H1 (cell line): ENCODE data around the gene ZNF24. TPM values are rescaled to one million over a fixed set of nuclear protein-coding genes. Genes with fewer than 3 reads are reported as not detected.

ENCODE experiments used
- CTCF ChIA-PET: fragments of 300-600 bp; sonication (Branson Sonifier 250); formaldehyde crosslinking; loops from one replicate; lab custom pipeline; 2021; ENCODE audit not compliant: partially characterized antibody; lab: Charles Lee
- POLR2A ChIA-PET: fragments of 300-600 bp; sonication (Branson Sonifier 250); formaldehyde crosslinking; loops from one replicate; lab custom pipeline; 2021; ENCODE audit warnings: inconsistent platforms; ENCODE audit not compliant: partially characterized antibody; lab: Charles Lee
- DNase-seq, 2 experiments: peaks; one replicate each; pipeline versions ENCODE4 v3.0.0 to v3.0.0-alpha.2; 2010 to 2022; ENCODE audit warnings: low spot score in 2 of 2, low read depth in 1 of 2, mixed read lengths in 1 of 2
- FAIRE-seq: peaks from 2 replicates; lab custom pipeline; 2011; peaks lifted over from hg19 to GRCh38; lab: Jason Lieb, UNC
- H2AFZ ChIP-seq: 2 replicates; pipeline ENCODE4 v1.8.1; 2012; ENCODE audit warnings: low read length, inconsistent platforms
- H2AK5ac ChIP-seq: 2 replicates; pipeline ENCODE4 v1.6.1; 2013; ENCODE audit warnings: low read depth, low read length
- H2BK120ac ChIP-seq: replicated peaks from 2 replicates; pipeline ENCODE3; 2013; ENCODE audit warnings: low read depth, low read length, inconsistent platforms
- H2BK12ac ChIP-seq: 2 replicates; pipeline ENCODE4 v1.6.1; 2013; ENCODE audit warnings: low read depth, low read length
- H2BK15ac ChIP-seq: 2 replicates; pipeline ENCODE4 v1.6.1; 2013; ENCODE audit warnings: low read length
- H2BK20ac ChIP-seq: 2 replicates; pipeline ENCODE4 v1.6.1; 2013; ENCODE audit warnings: low read length
- H2BK5ac ChIP-seq: 2 replicates; pipeline ENCODE4 v1.6.1; 2013; ENCODE audit warnings: low read depth, low read length
- H3K14ac ChIP-seq: 2 replicates; pipeline ENCODE4 v1.6.1; 2013; ENCODE audit warnings: inconsistent platforms; ENCODE audit not compliant: insufficient read length
- H3K18ac ChIP-seq: 2 replicates; pipeline ENCODE4 v1.6.1; 2013; ENCODE audit warnings: low read length; ENCODE audit errors: extremely low read depth
- H3K23ac ChIP-seq: 2 replicates; pipeline ENCODE4 v1.6.1; 2013; ENCODE audit warnings: inconsistent platforms; ENCODE audit not compliant: insufficient read length
- H3K23me2 ChIP-seq: 2 replicates; pipeline ENCODE4 v1.6.1; 2013; ENCODE audit warnings: low read depth, low read length
- H3K27ac ChIP-seq: 2 replicates; pipeline ENCODE4 v1.6.1; 2011; ENCODE audit warnings: low read depth, low read length, inconsistent platforms
- H3K27me3 ChIP-seq, 4 experiments: replicated peaks in 1 of 4; 1 replicate in 1 of 4; 2 replicates in 3 of 4; pipeline versions ENCODE4 v1.6.1 to v1.8.1; 2011 to 2013; ENCODE audit warnings: low read length in 3 of 4, mild to moderate bottlenecking in 3 of 4, inconsistent platforms in 2 of 4, mixed read lengths in 2 of 4, moderate library complexity in 1 of 4; ENCODE audit not compliant: control insufficient read depth in 3 of 4, insufficient read depth in 3 of 4; ENCODE audit errors: extremely low read depth in 1 of 4
- H3K36me3 ChIP-seq, 4 experiments: 2 replicates each; pipeline versions ENCODE4 v1.6.1 to v1.8.1; 2011 to 2013; ENCODE audit warnings: mild to moderate bottlenecking in 4 of 4, low read length in 3 of 4, moderate library complexity in 2 of 4, control low read depth in 1 of 4, inconsistent platforms in 1 of 4; ENCODE audit not compliant: insufficient read depth in 4 of 4, control insufficient read depth in 2 of 4
- H3K4ac ChIP-seq: replicated peaks from 2 replicates; pipeline ENCODE3; 2013; ENCODE audit warnings: low read length, low read depth, mixed read lengths, inconsistent platforms; ENCODE audit not compliant: insufficient read length
- H3K4me1 ChIP-seq, 4 experiments: replicated peaks in 1 of 4; 1 replicate in 1 of 4; 2 replicates in 3 of 4; pipeline versions ENCODE4 v1.6.1 to v1.8.1; 2011 to 2013; ENCODE audit warnings: low read length in 3 of 4, inconsistent platforms in 2 of 4, mixed read lengths in 1 of 4; ENCODE audit not compliant: insufficient read depth in 4 of 4, control insufficient read depth in 3 of 4
- H3K4me2 ChIP-seq, 2 experiments: 2 replicates each; pipeline versions ENCODE4 v1.6.1 to v1.8.1; 2011 to 2013; ENCODE audit warnings: low read depth in 2 of 2, low read length in 2 of 2, control low read depth in 1 of 2, inconsistent platforms in 1 of 2, mild to moderate bottlenecking in 1 of 2; ENCODE audit not compliant: insufficient read depth in 1 of 2
- H3K4me3 ChIP-seq, 4 experiments: fragments of 200-600, 300-600 bp in 1 of 4; sonication (generic), shearing (Covaris generic), sonication (Bioruptor Twin) in 1 of 4; 2 replicates each; pipeline versions ENCODE4 v1.5.1 to v1.8.1; 2011 to 2016; ENCODE audit warnings: low read length in 4 of 4, low read depth in 3 of 4, control low read depth in 2 of 4, inconsistent platforms in 2 of 4, mild to moderate bottlenecking in 2 of 4, mixed read lengths in 1 of 4, moderate library complexity in 1 of 4; ENCODE audit not compliant: insufficient read depth in 2 of 4; ENCODE audit errors: extremely low read depth in 1 of 4
- H3K56ac ChIP-seq: replicated peaks from 2 replicates; pipeline ENCODE3; 2013; ENCODE audit warnings: low read depth, mild to moderate bottlenecking, mixed read lengths, low read length, inconsistent platforms; ENCODE audit not compliant: insufficient read length
- H3K79me1 ChIP-seq: 2 replicates; pipeline ENCODE4 v1.6.1; 2013; ENCODE audit warnings: low read depth, low read length, control low read depth
- H3K79me2 ChIP-seq, 2 experiments: 2 replicates each; pipeline versions ENCODE4 v1.6.1 to v1.8.1; 2012 to 2013; ENCODE audit warnings: low read length in 2 of 2, mild to moderate bottlenecking in 2 of 2, inconsistent platforms in 1 of 2; ENCODE audit not compliant: insufficient read depth in 2 of 2, control insufficient read depth in 1 of 2
- H3K9ac ChIP-seq, 4 experiments: replicated peaks in 1 of 4; 1 replicate in 1 of 4; 2 replicates in 3 of 4; pipeline versions ENCODE4 v1.6.1 to v1.8.1; 2011 to 2013; ENCODE audit warnings: low read depth in 3 of 4, low read length in 3 of 4, control low read depth in 2 of 4, mild to moderate bottlenecking in 2 of 4, moderate library complexity in 2 of 4, inconsistent platforms in 1 of 4; ENCODE audit errors: extremely low read depth in 1 of 4
- H3K9me3 ChIP-seq, 2 experiments: 2 replicates each; pipeline versions ENCODE4 v1.6.1 to v1.8.1; 2012 to 2013; ENCODE audit warnings: mild to moderate bottlenecking in 2 of 2, moderate library complexity in 2 of 2, control low read depth in 1 of 2, inconsistent platforms in 1 of 2, low read depth in 1 of 2, low read length in 1 of 2, mixed read lengths in 1 of 2; ENCODE audit not compliant: insufficient read depth in 2 of 2
- H4K20me1 ChIP-seq, 2 experiments: replicated peaks in 1 of 2; 2 replicates each; pipeline versions ENCODE3 to v1.8.1; 2011 to 2013; ENCODE audit warnings: inconsistent platforms in 2 of 2, low read length in 2 of 2, mild to moderate bottlenecking in 1 of 2; ENCODE audit not compliant: insufficient read depth in 2 of 2, control insufficient read depth in 1 of 2
- H4K5ac ChIP-seq: 2 replicates; pipeline ENCODE4 v1.6.1; 2013; ENCODE audit warnings: low read length, low read depth, mixed read lengths, inconsistent platforms; ENCODE audit not compliant: insufficient read length
- H4K8ac ChIP-seq: 2 replicates; pipeline ENCODE4 v1.8.0; 2013; ENCODE audit warnings: mild to moderate bottlenecking, moderate library complexity, low read length, inconsistent platforms; ENCODE audit not compliant: insufficient read depth; ENCODE audit errors: extremely low read depth
- H4K91ac ChIP-seq: replicated peaks from 2 replicates; pipeline ENCODE3; 2013; ENCODE audit warnings: low read length, mixed read lengths, inconsistent platforms; ENCODE audit not compliant: insufficient read length
- CBX8 ChIP-seq: fragments of 300-800, 300-1000 bp; sonication (generic); IDR thresholded peaks from 2 replicates; pipeline ENCODE4 v1.7.1; 2016; ENCODE audit warnings: low read depth, low read length, borderline replicate concordance
- EP300 ChIP-seq, 2 experiments: IDR thresholded peaks; 1 replicate in 1 of 2; 2 replicates in 1 of 2; pipeline ENCODE4 v1.6.1; 2011 to 2012; ENCODE audit warnings: low read depth in 2 of 2, low read length in 2 of 2, mild to moderate bottlenecking in 2 of 2, borderline replicate concordance in 1 of 2, inconsistent platforms in 1 of 2, moderate library complexity in 1 of 2
- GABPA ChIP-seq: IDR thresholded peaks from 2 replicates; pipeline ENCODE4 v1.6.1; 2011; ENCODE audit warnings: mild to moderate bottlenecking, low read length, moderate library complexity, borderline replicate concordance; ENCODE audit not compliant: insufficient read depth
- JUND ChIP-seq: IDR thresholded peaks from 2 replicates; pipeline ENCODE4 v1.6.1; 2011; ENCODE audit warnings: mild to moderate bottlenecking, improper control_type of control experiment, low read length
- KDM5A ChIP-seq: fragments of 200-600 bp; IDR thresholded peaks from 2 replicates; pipeline ENCODE4 v1.7.1; 2012; ENCODE audit warnings: mild to moderate bottlenecking, low read length, inconsistent platforms, mixed read lengths
- MAX ChIP-seq: IDR thresholded peaks from 2 replicates; pipeline ENCODE4 v1.6.1; 2012; ENCODE audit warnings: inconsistent platforms
- NANOG ChIP-seq: IDR thresholded peaks from 2 replicates; pipeline ENCODE4 v1.6.1; 2011; ENCODE audit warnings: low read length, low read depth, mild to moderate bottlenecking, inconsistent platforms; ENCODE audit not compliant: insufficient read depth, poor library complexity, severe bottlenecking
- POLR2AphosphoS5 ChIP-seq: IDR thresholded peaks from 2 replicates; pipeline ENCODE4 v1.6.1; 2011; ENCODE audit warnings: low read depth, low read length
- RAD21 ChIP-seq, 2 experiments: IDR thresholded peaks in 1 of 2; conservative IDR thresholded peaks in 1 of 2; 2 replicates each; pipeline ENCODE4 v1.6.1; 2011; ENCODE audit warnings: low read depth in 2 of 2, low read length in 2 of 2, improper control_type of control experiment in 1 of 2, inconsistent platforms in 1 of 2, mild to moderate bottlenecking in 1 of 2, moderate library complexity in 1 of 2
- SIRT6 ChIP-seq: IDR thresholded peaks from one replicate; pipeline ENCODE4 v1.7.1; 2012; ENCODE audit warnings: low read length, inconsistent platforms
- SIX5 ChIP-seq: IDR thresholded peaks from 2 replicates; pipeline ENCODE4 v1.6.1; 2011; ENCODE audit warnings: mild to moderate bottlenecking, low read depth, low read length
- SP4 ChIP-seq: IDR thresholded peaks from 2 replicates; pipeline ENCODE4 v1.6.1; 2012; ENCODE audit warnings: low read length, inconsistent platforms
- SUZ12 ChIP-seq: fragments of 200-600 bp; sonication (generic); IDR thresholded peaks from 2 replicates; pipeline ENCODE4 v1.6.1; 2012; ENCODE audit warnings: mild to moderate bottlenecking, inconsistent platforms, low read length, moderate library complexity, mixed read lengths
- YY1 ChIP-seq: IDR thresholded peaks from 2 replicates; pipeline ENCODE4 v1.6.1; 2011; ENCODE audit warnings: low read depth, mild to moderate bottlenecking, low read length
- WGBS, 2 experiments: shearing (Covaris generic) in 1 of 2; methylation state at CpG; one replicate each; pipeline versions ENCODE4 v1.1.6 to v1.1.7; 2013 to 2015; ENCODE audit warnings: low lambda C conversion rate in 2 of 2, mixed read lengths in 2 of 2, inconsistent platforms in 1 of 2, low coverage in 1 of 2, missing lambda C conversion rate in 1 of 2; ENCODE audit not compliant: insufficient replicate concordance in 2 of 2, insufficient coverage in 1 of 2, insufficient read length in 1 of 2; ENCODE audit errors: extremely low coverage in 1 of 2, missing lambda C conversion rate in 1 of 2; 5-methylcytosine and 5-hydroxymethylcytosine counted together
- polyA plus RNA-seq, 7 experiments: library from polyadenylated mRNA; depleted of rRNA in 3 of 7; stranded (reverse) in 5 of 7; unstranded in 2 of 7; fragments of >200 nt in 5 of 7; fragments of 200-250 nt in 2 of 7; gene quantifications; 1 replicate in 5 of 7; 2 replicates in 1 of 7; 4 replicates in 1 of 7; pipeline versions ENCODE4 v1.2.1 to v1.2.3, GENCODE V29; 2011 to 2013; ENCODE audit warnings: missing spikeins in 2 of 7, mixed read lengths in 2 of 7
- total RNA-seq: library from RNA; stranded (reverse); fragmentation: NEBNext Ultra II Directional; extraction: Animal tissue kit (Norgen Biotek cat#: 25700); gene quantifications from 2 replicates; pipeline ENCODE4 v1.2.1, GENCODE V29; 2021

Gene ZNF24
- total and polyA plus RNA-seq, 2 of the 8 experiments (the other 6 are each of a cell fraction or from before 2014, with no cell fraction given), result 12.5 to 56.9 TPM

DNA sequence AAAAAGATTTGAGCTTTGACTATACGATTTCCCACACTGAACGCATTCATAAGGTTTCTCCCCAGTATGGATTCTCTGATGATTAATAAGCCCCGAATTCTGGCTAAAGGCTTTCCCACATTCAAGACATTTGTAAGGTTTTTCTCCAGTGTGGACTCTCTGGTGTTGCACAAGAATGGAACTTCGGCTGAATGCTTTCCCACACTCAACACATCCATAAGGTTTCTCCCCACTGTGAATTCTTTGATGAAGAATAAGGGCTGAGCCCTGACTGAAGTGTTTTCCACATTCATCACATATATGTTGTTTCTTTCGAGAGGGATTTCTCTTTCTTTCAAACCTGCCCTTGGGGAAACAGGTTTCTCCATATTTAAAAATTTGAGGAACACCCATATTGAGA is 6.9 kb downstream of the ZNF24 start:
- no peaks in the 10 kb centered on the region for H3K27me3 ChIP-seq
- no peak overlapping the region for H3K27ac ChIP-seq
- WGBS, 2 experiments, result 90% methylated on average over 5 of the region's 5 CpGs; no CpG with 5 or more reads in 1 of the 2 experiments
- no peak overlapping the region for H2BK15ac ChIP-seq
- peaks cover 2 to 12% of the 10 kb centered on the region in 2 experiments for H4K20me1 ChIP-seq
- no peak overlapping the region for H2BK12ac ChIP-seq
- DNase-seq (no peak), FAIRE-seq (no peak)
- 0 out of 2 replicates have a peak, but pooled peaks cover 6% of the 10 kb centered on the region for H3K79me1 ChIP-seq
- no peak overlapping the region for H2AFZ ChIP-seq
- no peak overlapping the region for H2BK20ac ChIP-seq
- H3K79me2 ChIP-seq, result peaks cover 8 to 30% of the 10 kb centered on the region in 2 experiments
- no peaks in the 10 kb centered on the region for H3K9me3 ChIP-seq
- H3K56ac ChIP-seq, result no peak overlapping the region
- H3K4me3 ChIP-seq, result no peak overlapping the region
- H4K8ac ChIP-seq, result no peak overlapping the region
- H4K91ac ChIP-seq, result no peak overlapping the region
- no peaks in the 10 kb centered on the region for H3K4me1 ChIP-seq
- peaks cover 20 to 73% (median 56%) of the 10 kb centered on the region in 4 experiments for H3K36me3 ChIP-seq
- H3K4me2 ChIP-seq, result no peak overlapping the region
- peak overlapping the region in 1 of 4 experiments; percentile 34; a peak in 1 of 7 replicates for H3K9ac ChIP-seq
- ChIA-PET CTCF (no interaction called here), POLR2A (interaction anchor here (4.0 kb wide), 1 partner anchor 7 kb away, joined by 16 read pairs; the partner anchor contains the start of gene ZNF24)
- H2BK120ac ChIP-seq, result no peak overlapping the region
- no peak overlapping the region for H2AK5ac ChIP-seq
- H3K14ac ChIP-seq, result no peak overlapping the region
- no peak overlapping the region for H4K5ac ChIP-seq
- no peak overlapping the region for H3K23ac ChIP-seq
- H3K23me2 ChIP-seq, result no peaks in the 10 kb centered on the region
- H2BK5ac ChIP-seq, result no peak overlapping the region
- H3K4ac ChIP-seq, result no peak overlapping the region
- H3K18ac ChIP-seq, result no peak overlapping the region
- TF ChIP-seq YY1, result no peak
- TF ChIP-seq POLR2AphosphoS5, result no peak
- TF ChIP-seq KDM5A, result no peak
- no peak for TF ChIP-seq JUND
- TF ChIP-seq SP4, result no peak
- TF ChIP-seq EP300 (IDR thresholded peaks at IDR 0.05; ENCODE audit: borderline replicate concordance in 1 of 2, low read depth in 2 of 2, low read length in 2 of 2), result no peak
- no peak for TF ChIP-seq SUZ12
- TF ChIP-seq NANOG, result no peak
- no peak for TF ChIP-seq GABPA
- no peak for TF ChIP-seq MAX
- TF ChIP-seq RAD21 (IDR thresholded peaks at IDR 0.05 in 1 of 2, conservative IDR thresholded peaks at IDR 0.05 in 1 of 2; ENCODE audit: low read depth in 2 of 2, low read length in 2 of 2), result no peak
- no peak for TF ChIP-seq SIX5
- no peak for TF ChIP-seq SIRT6
- TF ChIP-seq CBX8, result no peak
